Measurements from ENCODE around the gene PLAAT2. TPM values are rescaled to one million over a fixed set of nuclear protein-coding genes. Genes with fewer than 3 reads are reported as not detected.
"Not testable (repeated sequence)": the region's sequence is repeated elsewhere in the genome, so short reads cannot be mapped to it uniquely, and the experiment has no call there.

PLAAT2 gene
- total RNA-seq, 1 donor from 2014 or later, result not detected

GRCh38 chr11:63530021-63530420 lies 33.2 kb downstream of the PLAAT2 start:
- TF ChIP-seq CTCF (IDR thresholded peaks at IDR 0.05), result no peak
- no peaks in the 10 kb centered on the region for H3K36me3 ChIP-seq
- no peaks in the 10 kb centered on the region for H3K9me3 ChIP-seq
- intact Hi-C loops (cut with DNase I), result no loop called here
- DNase-seq (ENCODE audit: low spot score in 2 of 2), result no peak
- no peaks in the 10 kb centered on the region for H3K27me3 ChIP-seq
- no peak overlapping the region for H3K4me3 ChIP-seq
- H3K27ac ChIP-seq, result no peak overlapping the region
- H3K4me1 ChIP-seq, result peaks cover 0 to 6% of the 10 kb centered on the region in 2 donors

DNA sequence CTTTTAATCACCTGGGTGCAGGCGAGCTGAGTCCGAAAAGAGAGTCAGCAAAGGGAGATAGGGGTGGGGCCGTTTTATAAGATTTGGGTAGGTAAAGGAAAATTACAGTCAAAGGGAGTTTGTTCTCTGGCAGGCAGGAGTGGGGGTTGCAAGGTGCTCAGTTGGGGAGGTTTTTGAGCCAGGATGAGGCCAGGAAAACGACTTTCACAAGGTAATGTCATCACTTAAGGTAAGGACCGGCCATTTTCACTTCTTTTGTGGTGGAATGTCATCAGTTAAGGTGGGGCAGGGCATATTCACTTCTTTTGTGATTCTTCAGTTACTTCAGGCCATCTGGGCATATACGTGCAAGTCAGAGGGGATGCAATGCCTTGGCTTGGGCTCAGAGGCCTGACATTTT lies 33.8 kb downstream of the PLAAT2 start:
- H3K9me3 ChIP-seq; DNase-seq (ENCODE audit: low spot score in 2 of 2); H3K4me1 ChIP-seq; H3K4me3 ChIP-seq; intact Hi-C loops (cut with DNase I); H3K36me3 ChIP-seq; H3K27me3 ChIP-seq; H3K27ac ChIP-seq: not testable (repeated sequence)

GRCh38 chr11:63528729-63529278 lies 34.4 kb downstream of the PLAAT2 start:
- DNase-seq (ENCODE audit: low spot score in 2 of 2); H3K4me1 ChIP-seq; H3K36me3 ChIP-seq; H3K9me3 ChIP-seq; intact Hi-C loops (cut with DNase I); H3K27me3 ChIP-seq; H3K27ac ChIP-seq; H3K4me3 ChIP-seq: not testable (repeated sequence)

- H3K9me3 ChIP-seq; H3K4me1 ChIP-seq; H3K27me3 ChIP-seq; H3K27ac ChIP-seq; H3K36me3 ChIP-seq; H3K4me3 ChIP-seq; DNase-seq (ENCODE audit: low spot score in 2 of 2); intact Hi-C loops (cut with DNase I): not testable (repeated sequence)
These were observed 35.0 kb downstream of the PLAAT2 start for GRCh38 chr11:63528156-63528555.

DNA sequence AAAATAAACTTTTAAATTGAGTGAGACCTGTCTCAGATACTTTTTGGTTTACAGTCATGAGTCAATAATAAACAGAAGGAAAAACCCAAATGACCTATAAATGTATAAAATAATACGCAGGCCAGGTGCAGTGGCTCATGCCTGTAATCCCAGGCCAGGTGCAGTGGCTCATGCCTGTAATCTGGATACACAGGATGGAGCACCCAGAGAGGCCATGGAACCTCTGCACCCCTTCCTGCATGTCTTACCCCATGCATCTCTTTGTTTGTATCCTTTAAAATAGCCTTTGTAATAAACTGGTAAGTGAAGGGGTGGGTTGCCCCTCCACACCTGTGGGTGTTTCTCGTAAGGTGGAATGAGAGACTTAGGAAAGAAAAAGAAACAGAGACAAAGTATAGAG lies 35.5 kb downstream of the PLAAT2 start:
- Histone ChIP-seq H3K9me3 (peaks cover 0 to 5% of the 10 kb centered on the region in 2 donors), H3K27ac (no peak overlapping the region), H3K27me3 (no peaks in the 10 kb centered on the region), H3K4me3 (no peak overlapping the region), H3K36me3 (no peaks in the 10 kb centered on the region), H3K4me1 (peaks cover 0 to 6% of the 10 kb centered on the region in 2 donors)
- DNase-seq (ENCODE audit: low spot score in 2 of 2), result no peak
- intact Hi-C loops (cut with DNase I), result no loop called here
- TF ChIP-seq CTCF (IDR thresholded peaks at IDR 0.05), result no peak

GRCh38 chr11:63523151-63523550 lies 40.0 kb downstream of the PLAAT2 start:
- H3K36me3 ChIP-seq, result no peaks in the 10 kb centered on the region
- TF ChIP-seq CTCF (IDR thresholded peaks at IDR 0.05), result no peak
- H3K27ac ChIP-seq, result no peak overlapping the region

GRCh38 chr11:63521896-63522295 lies 41.3 kb downstream of the PLAAT2 start:
- no peak for TF ChIP-seq CTCF (IDR thresholded peaks at IDR 0.05)
- DNase-seq (ENCODE audit: low spot score in 2 of 2), result no peak
- Histone ChIP-seq H3K4me3 (no peak overlapping the region), H3K36me3 (no peaks in the 10 kb centered on the region), H3K27me3 (no peaks in the 10 kb centered on the region), H3K4me1 (no peaks in the 10 kb centered on the region), H3K9me3 (peaks cover 0 to 6% of the 10 kb centered on the region in 2 donors), H3K27ac (no peak overlapping the region)
- intact Hi-C loops (cut with DNase I), result no loop called here

More at GRCh38 chr11:63523151-63523550, 40.0 kb downstream of the PLAAT2 start:
- intact Hi-C loops (cut with DNase I), result no loop called here
- DNase-seq (ENCODE audit: low spot score in 2 of 2), result no peak
- Histone ChIP-seq H3K27me3 (no peaks in the 10 kb centered on the region), H3K4me1 (no peaks in the 10 kb centered on the region), H3K9me3 (peaks cover 0 to 6% of the 10 kb centered on the region in 2 donors), H3K4me3 (no peak overlapping the region)
